Kasumi-1 (cell line): ENCODE data around the gene GSS.
"Not testable (repeated sequence)": the region's sequence is repeated elsewhere in the genome, so short reads cannot be mapped to it uniquely, and the experiment has no call there.

Source experiments
- DNase-seq, 2 experiments: peaks; one replicate each; lab custom pipeline; 2025; lab: John Stamatoyannopoulos, UW

Gene GSS

GRCh38 chr20:34907616-34908469, 47.8 kb downstream of the GSS start:
- peak; percentile 43 to 65 for DNase-seq

GRCh38 chr20:34904202-34904621, 51.4 kb downstream of the GSS start:
- DNase-seq = no peak

DNA sequence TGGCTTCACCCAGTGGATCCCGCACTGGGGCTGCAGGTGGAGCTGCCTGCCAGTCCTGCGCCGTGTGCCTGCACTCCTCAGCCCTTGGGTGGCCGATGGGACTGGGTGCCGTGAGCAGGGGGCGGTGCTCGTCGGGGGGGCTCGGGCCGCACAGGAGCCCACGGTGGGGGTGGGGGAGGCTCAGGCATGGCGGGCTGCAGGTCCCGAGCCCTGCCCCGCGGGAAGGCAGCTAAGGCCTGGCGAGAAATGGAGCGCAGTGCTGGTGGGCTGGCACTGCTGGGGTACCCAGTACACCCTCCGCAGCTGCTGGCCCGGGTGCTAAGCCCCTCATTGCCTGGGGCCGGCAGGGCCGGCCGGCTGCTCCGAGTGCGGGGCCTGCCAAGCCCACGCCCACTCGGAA, 56.9 kb downstream of the GSS start:
- not testable (repeated sequence) for DNase-seq

DNA sequence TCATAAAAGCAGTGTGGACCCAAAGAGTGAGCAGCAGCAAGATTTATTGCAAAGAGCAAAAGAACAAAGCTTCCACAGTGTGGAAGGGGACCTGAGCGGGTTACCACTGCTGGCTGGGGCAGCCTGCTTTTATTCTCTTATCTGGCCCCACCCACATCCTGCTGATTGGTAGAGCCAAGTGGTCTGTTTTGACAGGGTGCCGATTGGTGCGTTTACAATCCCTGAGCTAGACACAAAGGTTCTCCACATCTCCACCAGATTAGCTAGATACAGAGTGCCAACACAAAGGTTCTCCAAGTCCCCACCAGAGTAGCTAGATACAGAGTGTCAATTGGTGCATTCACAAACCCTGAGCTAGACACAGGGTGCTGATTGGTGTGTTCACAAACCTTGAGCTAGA, 57.5 kb downstream of the GSS start:
- not testable (repeated sequence) for DNase-seq

- DNase-seq = no peak
Observed at GRCh38 chr20:34896086-34896621, 59.5 kb downstream of the GSS start.

GRCh38 chr20:34895465-34895864, 60.1 kb downstream of the GSS start:
- DNase-seq = no peak

- no peak for DNase-seq
Observed at GRCh38 chr20:34894723-34895122, 60.9 kb downstream of the GSS start.

GRCh38 chr20:34892671-34893070, 62.9 kb downstream of the GSS start:
- no peak for DNase-seq

DNA sequence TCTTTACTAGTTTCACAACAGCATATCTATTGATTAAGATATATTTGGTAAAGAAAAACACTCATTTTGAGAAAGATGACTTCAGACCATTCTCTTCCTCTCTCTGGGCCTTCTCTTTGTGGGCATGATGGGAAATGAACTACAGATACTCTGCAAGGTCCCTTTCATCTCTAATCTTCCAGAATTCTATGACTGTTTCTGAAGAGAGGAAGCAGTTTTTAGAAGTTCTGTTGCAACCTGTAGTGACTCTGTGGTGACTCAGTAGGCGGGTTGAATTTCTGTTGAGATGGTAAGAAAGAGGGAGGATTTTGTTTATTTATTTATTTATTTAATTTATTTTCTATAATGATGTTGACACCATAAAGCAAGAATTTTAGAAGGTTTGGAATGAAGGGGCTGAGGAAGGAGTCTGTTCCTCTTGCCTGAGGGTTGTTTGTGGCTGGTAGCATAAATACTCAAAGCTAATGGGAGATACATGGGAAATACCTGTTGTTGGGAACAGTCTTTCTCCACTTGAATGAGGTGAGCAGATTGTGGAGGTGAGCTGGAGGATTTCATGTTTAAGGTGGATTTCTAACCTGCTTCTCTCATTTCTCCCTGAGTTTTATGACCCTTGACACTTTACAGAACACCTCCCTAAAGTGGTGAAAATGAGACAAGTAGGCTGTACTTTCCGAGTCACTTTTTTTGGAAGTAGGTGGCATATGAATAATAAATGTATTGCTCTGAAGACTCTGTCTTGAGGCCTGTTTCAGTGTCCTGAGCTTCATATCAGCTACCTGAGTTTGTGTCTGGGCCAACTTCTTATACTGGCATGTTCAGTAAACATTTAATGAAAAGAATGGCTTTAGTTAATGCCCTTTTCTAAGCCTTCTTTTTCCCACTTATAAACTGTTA, 64.2 kb downstream of the GSS start:
- peak; percentile 72 for DNase-seq

GRCh38 chr20:34888468-34888867, 67.1 kb downstream of the GSS start:
- DNase-seq = peak in 1 of 2 experiments; percentile 28

- no peak for DNase-seq
Observed at GRCh38 chr20:34887023-34887422, 68.6 kb downstream of the GSS start.

GRCh38 chr20:34886122-34886521, 69.5 kb downstream of the GSS start:
- DNase-seq = no peak

- DNase-seq = no peak
Observed at GRCh38 chr20:34884260-34884659, 71.3 kb downstream of the GSS start.

DNA sequence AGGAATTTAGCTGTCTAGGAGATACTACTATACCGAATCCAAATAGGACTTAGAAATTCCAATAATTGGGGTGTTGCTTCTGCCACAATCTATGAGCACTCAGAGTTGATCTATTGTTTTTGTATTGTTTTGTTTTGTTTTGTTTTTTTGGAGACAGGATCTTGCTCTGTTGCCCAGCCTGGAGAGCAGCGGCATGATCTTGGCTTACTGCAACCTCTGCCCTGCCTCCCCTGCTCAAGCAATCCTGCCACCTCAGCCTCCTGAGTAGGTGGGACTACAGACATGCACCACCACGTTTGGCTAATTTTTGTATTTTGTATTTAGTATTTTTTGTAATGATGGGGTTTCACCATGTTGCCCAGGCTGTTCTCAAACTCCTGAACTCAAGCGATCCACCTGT, 71.8 kb downstream of the GSS start:
- no peak for DNase-seq

DNA sequence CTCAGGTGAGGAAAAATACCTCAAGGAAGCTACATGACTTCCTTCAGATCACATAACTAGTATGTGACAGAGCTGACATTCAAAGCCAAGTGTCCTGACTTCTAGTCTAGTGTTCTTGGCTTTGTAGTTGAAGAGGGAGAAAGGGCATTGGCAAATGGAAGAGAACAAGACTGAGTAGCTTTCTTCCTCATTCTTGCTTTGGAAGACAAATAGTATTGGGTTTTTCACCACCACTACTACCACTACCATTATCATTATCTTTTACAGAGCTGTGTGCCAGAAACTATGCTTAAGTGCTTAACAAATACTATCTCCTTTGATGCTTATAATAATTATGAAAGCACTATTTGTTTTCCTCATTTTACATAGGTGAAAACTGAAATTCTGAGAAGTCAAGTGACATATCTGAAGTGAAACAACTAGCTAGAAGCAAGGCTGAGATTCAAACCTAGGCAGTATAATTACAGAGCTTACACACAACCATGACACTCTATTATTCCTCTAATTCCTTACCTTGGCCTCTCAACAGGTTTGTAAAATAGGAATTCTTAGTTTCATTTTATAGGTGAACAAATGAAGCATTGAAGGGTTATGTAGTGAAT, 72.4 kb downstream of the GSS start:
- DNase-seq = no peak

- DNase-seq = no peak
Observed at GRCh38 chr20:34881689-34882088, 73.9 kb downstream of the GSS start.

DNA sequence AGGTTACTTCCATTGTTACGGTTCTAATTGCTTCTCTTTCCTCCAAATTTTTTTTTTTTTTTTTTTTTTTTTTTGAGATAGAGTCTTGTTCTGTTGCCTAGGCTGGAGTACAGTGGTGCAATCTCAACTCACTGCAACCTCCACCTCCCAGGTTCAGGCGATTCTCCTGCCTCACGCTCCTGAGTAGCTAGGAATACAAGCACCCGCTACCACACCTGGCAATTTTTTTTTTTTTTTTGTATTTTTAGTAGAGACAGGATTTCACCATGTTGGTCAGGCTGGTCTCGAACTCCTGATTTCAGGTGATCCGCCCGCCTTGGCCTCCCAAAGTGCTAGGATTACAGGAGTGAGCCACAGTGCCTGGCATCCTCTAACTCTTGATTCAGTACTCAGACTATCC, 74.6 kb downstream of the GSS start:
- DNase-seq = not testable (repeated sequence)

GRCh38 chr20:34880215-34880850, 75.3 kb downstream of the GSS start:
- DNase-seq = no peak
